SKM-1 (cell line): ENCODE data around the gene ATP2C2.
"Not testable (repeated sequence)": the region's sequence is repeated elsewhere in the genome, so short reads cannot be mapped to it uniquely, and the experiment has no call there.

Experiments
- DNase-seq: peaks from one replicate; lab custom pipeline; 2025; ENCODE audit not compliant: unreplicated experiment; lab: John Stamatoyannopoulos, UW

The ATP2C2 gene

DNA sequence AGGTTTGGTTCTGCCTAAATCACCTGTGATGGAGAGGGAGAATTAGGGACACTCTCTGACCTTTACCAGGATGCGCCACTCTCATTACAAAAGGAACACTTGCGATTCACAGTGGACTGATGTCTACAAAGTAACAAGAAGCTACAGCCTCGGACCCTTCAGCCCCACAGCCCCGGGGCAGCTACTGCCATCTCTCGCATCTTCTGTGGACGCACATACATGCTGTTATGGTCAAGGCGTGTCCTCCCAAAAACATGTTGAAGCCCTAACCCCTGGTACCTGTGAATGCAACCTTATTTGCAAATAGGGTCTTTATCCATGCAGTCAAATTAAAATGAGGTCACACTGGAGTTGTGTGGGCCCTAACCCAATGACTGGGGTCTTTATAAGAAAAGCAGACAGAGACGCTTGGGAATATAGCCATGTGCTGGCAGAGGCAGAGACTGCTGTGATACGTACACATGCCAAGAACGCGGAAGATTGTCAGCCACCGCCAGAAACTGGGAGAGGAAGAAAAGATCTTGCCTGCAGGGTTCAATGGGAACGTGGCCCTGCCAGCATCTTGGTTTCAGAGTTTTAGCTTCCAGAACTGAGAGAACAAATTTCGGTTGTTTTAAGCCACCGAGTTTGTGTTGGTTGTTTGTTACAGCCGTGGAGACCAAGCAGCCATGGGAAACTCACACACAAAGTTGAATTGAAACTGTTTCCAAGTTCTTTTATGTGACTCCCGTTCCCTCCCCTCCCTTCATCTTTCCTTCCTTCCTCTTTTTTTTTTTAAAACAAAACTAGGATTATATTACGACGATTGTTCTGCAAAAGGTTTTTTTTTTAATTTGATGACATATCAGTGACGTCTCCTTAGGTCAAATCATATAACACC, 23.1 kb downstream of the ATP2C2 start:
- DNase-seq: no peak

- DNase-seq: no peak
Observed at GRCh38 chr16:84392031-84392360, 23.7 kb downstream of the ATP2C2 start.

- DNase-seq: not testable (repeated sequence)
Observed at GRCh38 chr16:84396082-84396481, 27.7 kb downstream of the ATP2C2 start.

DNA sequence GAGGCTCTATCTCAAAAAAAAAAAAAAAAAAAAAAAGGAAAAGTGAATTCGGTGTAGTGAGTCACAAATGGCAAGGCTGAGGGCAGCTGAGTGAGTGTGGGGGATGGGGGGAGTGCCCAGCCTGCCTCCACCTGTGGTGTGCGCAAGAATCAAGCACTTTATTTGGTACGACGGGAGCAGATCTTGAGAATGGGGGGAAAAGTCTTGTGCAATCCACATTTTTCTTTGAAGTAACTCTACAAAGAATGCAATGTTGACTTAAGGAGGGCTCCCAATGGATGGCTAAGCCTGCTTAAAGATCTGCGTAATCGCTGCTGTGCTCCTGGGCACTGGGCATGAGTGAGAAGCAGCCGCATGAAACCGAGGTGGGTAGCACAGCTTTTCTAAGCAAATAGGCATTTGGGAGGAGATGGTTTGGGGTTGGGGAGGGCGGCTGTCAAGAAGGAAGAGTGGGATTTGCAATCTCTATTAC, 28.2 kb downstream of the ATP2C2 start:
- DNase-seq: no peak

GRCh38 chr16:84397090-84397489, 28.8 kb downstream of the ATP2C2 start:
- DNase-seq: no peak

DNA sequence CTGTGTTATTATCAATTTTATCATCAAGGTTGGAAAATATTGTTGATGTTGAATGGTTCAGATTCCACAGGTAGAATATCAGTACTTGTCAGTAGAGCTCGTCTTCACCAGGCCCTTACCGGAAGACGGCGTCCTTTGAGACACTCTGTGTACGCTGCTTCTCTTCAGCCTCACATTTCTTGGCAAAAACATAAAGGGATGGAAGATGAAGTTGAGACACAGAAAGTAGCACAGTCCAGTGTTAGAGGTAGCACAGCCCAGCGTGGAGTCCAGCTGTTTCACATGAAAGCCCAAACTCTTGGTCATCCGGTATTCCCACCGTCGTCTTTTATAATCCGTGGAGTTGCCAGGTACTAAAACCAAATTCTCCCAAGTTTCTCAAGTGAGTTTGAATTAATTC, 30.4 kb downstream of the ATP2C2 start:
- DNase-seq: no peak

DNA sequence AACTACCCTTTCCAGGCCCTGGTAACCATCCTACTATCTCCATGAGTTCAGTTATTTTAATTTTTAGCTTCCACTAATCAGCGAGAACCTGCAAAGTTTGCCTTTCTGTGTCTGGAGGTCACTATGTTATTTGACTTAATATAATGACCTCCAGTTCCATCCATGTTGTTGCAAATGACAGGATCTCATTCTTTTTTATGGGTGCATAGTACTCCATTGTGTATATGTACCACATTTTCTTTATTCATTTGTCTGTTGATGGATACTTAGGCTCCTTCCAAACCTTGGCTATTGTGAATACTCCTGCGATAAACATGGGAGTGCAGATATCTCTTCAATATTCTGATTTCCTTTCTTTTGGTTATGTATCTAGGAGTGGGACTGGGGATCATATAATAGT, 31.6 kb downstream of the ATP2C2 start:
- not testable (repeated sequence) for DNase-seq

GRCh38 chr16:84403435-84403834, 35.1 kb downstream of the ATP2C2 start:
- DNase-seq: not testable (repeated sequence)

GRCh38 chr16:84404324-84404723, 36.0 kb downstream of the ATP2C2 start:
- no peak for DNase-seq

DNA sequence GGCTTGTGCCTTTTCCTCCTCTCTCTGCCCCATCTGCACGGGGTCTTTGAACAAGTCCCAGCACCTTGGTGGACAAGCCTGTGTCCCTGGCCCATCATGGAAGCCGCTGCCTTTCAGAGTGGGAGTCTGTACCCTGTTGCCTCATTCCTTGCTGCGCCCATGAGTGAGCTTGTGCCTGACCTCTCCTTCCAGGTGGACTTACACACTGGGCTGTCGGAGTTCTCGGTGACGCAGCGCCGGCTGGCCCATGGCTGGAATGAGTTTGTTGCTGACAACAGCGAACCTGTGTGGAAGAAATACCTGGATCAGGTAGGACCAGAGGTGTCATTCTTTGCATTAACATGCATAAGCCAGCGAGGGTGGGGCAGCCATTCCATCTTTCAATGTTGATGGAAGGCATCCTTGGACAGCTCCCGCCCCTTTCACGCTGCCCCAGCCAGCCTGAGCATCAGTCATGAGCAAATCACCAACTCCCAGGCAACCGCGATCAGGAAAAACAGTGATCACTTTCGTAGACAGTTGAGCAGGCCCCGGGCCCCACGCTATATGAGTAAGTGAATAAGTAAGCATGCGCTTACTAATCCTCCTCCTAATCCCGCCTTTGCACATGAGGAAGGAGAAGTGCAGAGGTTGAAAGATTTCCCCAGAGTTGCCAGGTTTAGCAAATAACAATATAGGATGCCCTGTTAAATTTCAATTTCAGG, 36.8 kb downstream of the ATP2C2 start:
- DNase-seq: no peak

GRCh38 chr16:84406006-84406963, 37.9 kb downstream of the ATP2C2 start:
- DNase-seq: no peak

DNA sequence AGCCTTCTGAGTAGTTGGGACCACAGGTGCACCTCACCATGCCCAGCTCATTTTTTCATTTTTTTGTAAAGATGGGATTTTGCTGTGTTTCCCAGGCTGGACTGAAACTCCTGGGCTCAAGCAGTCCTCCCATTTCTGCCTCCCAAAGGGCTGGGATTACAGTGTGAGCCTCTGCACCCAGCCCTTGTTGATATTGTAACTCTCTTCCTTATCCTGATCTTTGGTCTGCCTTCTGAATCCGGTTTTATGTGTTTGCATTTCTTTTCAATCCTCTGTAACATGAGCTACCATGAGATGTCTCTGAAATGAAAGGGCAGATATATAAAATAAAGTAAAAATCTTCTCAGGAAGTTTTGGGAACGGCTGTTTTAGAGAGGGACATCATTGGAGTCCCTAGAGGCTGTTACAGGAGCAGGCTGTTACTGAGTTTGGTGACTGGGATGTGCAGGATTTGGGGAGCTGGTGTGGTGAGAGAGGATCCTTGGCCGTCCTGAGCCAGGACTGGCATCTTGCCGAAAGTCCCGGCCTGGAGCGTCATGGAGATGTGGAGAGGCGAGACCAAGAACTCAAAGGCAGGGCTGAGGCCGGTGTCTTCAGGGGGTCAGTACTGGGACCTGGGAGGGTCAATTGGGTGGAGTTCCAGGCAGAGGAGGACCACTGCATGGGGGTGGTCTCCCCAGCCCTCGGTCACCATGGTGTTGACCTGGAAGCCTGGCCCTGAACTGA, 39.4 kb downstream of the ATP2C2 start:
- no peak for DNase-seq

- no peak for DNase-seq
Observed at GRCh38 chr16:84408314-84408690, 40.0 kb downstream of the ATP2C2 start.

GRCh38 chr16:84408856-84409255, 40.5 kb downstream of the ATP2C2 start:
- DNase-seq: no peak

GRCh38 chr16:84410361-84411138, 42.2 kb downstream of the ATP2C2 start:
- no peak for DNase-seq

GRCh38 chr16:84411768-84412167, 43.4 kb downstream of the ATP2C2 start:
- DNase-seq: no peak

- DNase-seq: no peak
Observed at GRCh38 chr16:84412262-84412661, 43.9 kb downstream of the ATP2C2 start.

DNA sequence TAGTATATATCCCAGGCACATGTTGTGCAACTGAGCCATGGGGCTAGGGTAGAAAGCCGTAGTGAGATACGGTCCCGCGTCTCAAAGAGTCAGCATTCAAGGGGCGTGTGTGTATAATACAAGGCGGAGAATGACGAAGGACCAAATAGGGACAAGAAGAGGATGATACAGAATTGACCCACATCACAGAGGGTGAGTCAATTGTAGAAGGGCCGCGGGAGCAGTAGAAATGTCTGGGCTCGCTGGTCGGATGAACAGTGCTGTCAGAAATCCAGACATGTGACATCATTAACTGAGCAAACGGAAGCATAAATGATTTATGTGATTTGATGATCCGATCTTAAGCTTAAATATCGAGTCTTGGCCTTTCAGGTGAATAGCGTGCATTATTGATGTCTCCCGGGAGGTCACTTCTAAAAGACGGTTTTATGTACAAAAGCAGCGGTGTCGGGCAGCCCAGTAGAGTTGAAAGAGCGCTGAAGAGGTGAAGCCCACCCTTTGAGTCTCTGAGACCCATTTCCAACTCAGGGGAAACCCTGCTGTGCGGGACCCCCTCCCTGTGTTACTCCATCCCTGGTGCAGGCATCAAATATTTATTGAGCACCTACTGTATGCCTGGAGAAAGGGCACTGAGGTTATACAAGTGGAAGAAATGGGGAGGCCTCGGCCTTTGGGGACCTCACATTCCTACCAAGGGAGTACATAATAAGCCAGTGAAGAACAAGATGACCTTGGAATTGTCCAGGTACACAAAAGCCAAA, 45.1 kb downstream of the ATP2C2 start:
- no peak for DNase-seq

DNA sequence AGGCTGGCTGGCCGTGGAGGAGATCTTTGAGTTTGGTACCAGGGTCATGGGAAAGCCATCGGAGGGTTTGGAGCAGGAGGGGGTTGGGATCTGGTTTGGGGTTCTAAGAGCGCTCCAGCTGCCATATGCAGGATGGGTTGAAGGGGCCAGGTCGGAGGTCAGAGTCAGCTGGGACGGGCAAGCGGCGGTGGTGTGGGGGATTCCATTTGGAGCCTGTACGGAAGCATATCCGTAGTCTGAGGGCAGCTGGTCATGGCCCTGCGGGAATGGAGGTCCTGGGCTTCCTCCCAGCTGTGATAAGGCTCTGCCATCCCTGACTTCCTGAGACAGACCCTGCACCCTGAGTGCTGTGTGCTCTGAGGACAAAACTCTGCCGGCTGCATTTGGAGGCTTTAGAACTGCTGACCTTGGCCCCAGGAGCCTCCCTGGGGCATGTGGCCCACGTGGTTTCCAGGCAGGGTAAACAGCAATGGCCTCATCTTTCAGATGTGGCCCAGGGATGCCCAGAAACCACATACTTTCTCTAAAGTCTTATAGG, 46.5 kb downstream of the ATP2C2 start:
- no peak for DNase-seq
